GM03348 (cell line): ENCODE data around the gene MATCAP1.

Experiments
- DNase-seq: peaks from one replicate; pipeline ENCODE4 v3.0.0; 2012; ENCODE audit warnings: low spot score

The MATCAP1 gene

DNA sequence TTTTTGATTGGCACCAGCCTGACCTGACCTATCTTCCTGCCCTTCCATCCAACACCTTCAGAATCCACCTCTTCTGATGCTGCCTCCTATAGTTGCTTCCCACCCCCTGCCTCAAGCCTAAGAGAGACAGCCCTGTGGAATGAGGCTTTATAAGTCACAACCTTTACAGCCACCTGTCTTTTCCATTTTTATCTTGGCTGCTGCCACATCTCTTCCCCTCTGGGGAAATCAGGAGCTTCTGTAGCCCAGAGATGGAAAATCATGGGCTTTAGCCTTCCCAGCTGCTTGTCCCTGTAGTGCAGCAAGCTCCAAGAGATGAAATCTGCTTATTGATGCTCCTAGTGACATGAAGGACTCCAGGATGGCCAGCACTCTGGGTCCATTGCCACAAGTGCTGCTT, 55.3 kb downstream of the MATCAP1 start:
- DNase-seq, result no peak
